ENCODE measurements around the gene EPS15.
"Not testable (repeated sequence)": the region's sequence is repeated elsewhere in the genome, so short reads cannot be mapped to it uniquely, and the experiment has no call there.

Gene EPS15

GRCh38 chr1:51519048-51519864 is at the start of gene EPS15:
TSS of gene EPS15 (minus strand) at chr1:51519266. CDS start at chr1:51519231, 35 bp downstream.
- DNase-seq: peak; percentile 80

- DNase-seq: no peak
Measured at GRCh38 chr1:51568231-51568935, 49.3 kb upstream of the EPS15 start.

GRCh38 chr1:51567653-51568052 is 48.6 kb upstream of the EPS15 start:
- peak; percentile 85 for DNase-seq

GRCh38 chr1:51566260-51566659 is 47.2 kb upstream of the EPS15 start:
- DNase-seq: no peak

- no peak for DNase-seq
Measured at GRCh38 chr1:51565009-51565408, 45.9 kb upstream of the EPS15 start.

- DNase-seq: no peak
Measured at GRCh38 chr1:51564124-51564523, 45.1 kb upstream of the EPS15 start.

GRCh38 chr1:51561702-51562101 is 42.6 kb upstream of the EPS15 start:
- no peak for DNase-seq

- not testable (repeated sequence) for DNase-seq
Measured at GRCh38 chr1:51560895-51561294, 41.8 kb upstream of the EPS15 start.

GRCh38 chr1:51560034-51560433 is 41.0 kb upstream of the EPS15 start:
- no peak for DNase-seq

GRCh38 chr1:51559501-51559900 is 40.4 kb upstream of the EPS15 start:
- DNase-seq: no peak

GRCh38 chr1:51559064-51559500 is 40.0 kb upstream of the EPS15 start:
- no peak for DNase-seq

GRCh38 chr1:51558375-51558924 is 39.4 kb upstream of the EPS15 start:
- DNase-seq: peak; percentile 54

- no peak for DNase-seq
Measured at GRCh38 chr1:51557168-51557567, 38.1 kb upstream of the EPS15 start.

GRCh38 chr1:51555866-51556619 is 37.0 kb upstream of the EPS15 start:
- DNase-seq: no peak

GRCh38 chr1:51553911-51554310 is 34.8 kb upstream of the EPS15 start:
- no peak for DNase-seq

- DNase-seq: no peak
Measured at GRCh38 chr1:51552929-51553807, 34.1 kb upstream of the EPS15 start.

- no peak for DNase-seq
Measured at GRCh38 chr1:51551848-51552296, 32.8 kb upstream of the EPS15 start.

GRCh38 chr1:51551081-51551480 is 32.0 kb upstream of the EPS15 start:
- DNase-seq: no peak

- no peak for DNase-seq
Measured at GRCh38 chr1:51549901-51550300, 30.8 kb upstream of the EPS15 start.

GRCh38 chr1:51549016-51549619 is 30.1 kb upstream of the EPS15 start:
- peak; percentile 44 for DNase-seq

GRCh38 chr1:51543858-51544257 is 24.8 kb upstream of the EPS15 start:
- no peak for DNase-seq
